Neuron (in vitro differentiated cells): ENCODE data around the gene MMD2.
"Not testable (repeated sequence)": the region's sequence is repeated elsewhere in the genome, so short reads cannot be mapped to it uniquely, and the experiment has no call there.

Source experiments
- H2AFZ ChIP-seq: one replicate; pipeline ENCODE4 v1.6.1; 2013; ENCODE audit warnings: low read depth, mild to moderate bottlenecking, inconsistent platforms, low read length, moderate library complexity
- H3K27me3 ChIP-seq: one replicate; pipeline ENCODE4 v1.6.1; 2013; ENCODE audit warnings: low read length; ENCODE audit not compliant: insufficient read depth
- H3K36me3 ChIP-seq: one replicate; pipeline ENCODE4 v1.6.1; 2013; ENCODE audit warnings: low read length; ENCODE audit not compliant: insufficient read depth
- H3K4me1 ChIP-seq: one replicate; pipeline ENCODE4 v1.6.1; 2013; ENCODE audit warnings: low read length; ENCODE audit not compliant: insufficient read depth
- H3K4me3 ChIP-seq: 2 replicates; pipeline ENCODE4 v1.5.1; 2013; ENCODE audit warnings: mild to moderate bottlenecking, low read length, moderate library complexity
- H3K9me3 ChIP-seq: one replicate; pipeline ENCODE4 v1.6.1; 2013; ENCODE audit warnings: low read length

The MMD2 gene, protein sequence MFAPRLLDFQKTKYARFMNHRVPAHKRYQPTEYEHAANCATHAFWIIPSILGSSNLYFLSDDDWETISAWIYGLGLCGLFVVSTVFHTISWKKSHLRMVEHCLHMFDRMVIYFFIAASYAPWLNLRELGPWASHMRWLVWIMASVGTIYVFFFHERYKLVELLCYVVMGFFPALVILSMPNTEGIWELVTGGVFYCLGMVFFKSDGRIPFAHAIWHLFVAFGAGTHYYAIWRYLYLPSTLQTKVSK

DNA sequence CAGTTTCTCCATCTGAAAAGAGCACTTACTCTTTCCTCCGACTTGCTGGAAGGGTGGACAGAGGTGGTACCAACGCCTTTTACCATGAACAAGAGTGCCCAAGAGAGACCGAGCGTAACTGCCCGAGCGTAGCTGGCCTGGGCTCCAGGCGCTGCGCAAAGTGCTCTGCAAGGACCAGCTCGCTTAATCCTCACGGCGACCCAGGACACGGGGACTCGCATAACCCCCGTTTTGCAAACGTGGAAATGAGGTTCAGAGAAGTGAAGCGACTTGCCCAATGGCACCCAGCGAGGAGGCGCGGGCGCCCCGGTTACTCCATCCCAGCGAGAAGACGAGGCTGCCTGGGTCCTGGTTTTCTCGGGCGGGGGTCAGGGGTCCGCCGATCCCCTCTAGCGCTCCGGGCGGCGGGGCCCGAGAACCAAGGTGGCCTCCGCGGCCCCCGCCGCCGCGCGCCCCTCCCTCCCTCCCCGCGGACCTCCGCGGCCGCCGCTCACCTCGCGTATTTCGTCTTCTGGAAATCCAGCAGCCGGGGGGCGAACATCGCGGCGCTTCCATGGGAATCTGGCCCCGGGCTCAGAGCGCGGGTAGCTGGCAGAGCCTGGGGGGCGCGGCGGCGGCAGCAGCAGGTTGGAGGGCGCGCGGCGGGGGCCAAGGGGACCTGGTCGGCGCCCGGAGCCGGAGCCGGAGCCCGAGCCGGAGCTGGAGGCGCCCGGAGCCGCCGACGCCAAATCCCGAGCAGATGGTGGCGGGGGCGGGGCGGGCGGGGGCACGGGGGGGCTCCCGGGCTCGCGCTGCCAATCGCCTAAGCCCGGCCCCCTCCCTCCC, at the start of gene MMD2:
TSS of gene MMD2 (minus strand) at position 711 of the 825 bp plus-strand sequence. CDS start at position 541, 170 bp downstream.
- Histone ChIP-seq H3K9me3 (no peaks in the 10 kb centered on the region), H3K4me3 (peak within 1 kb of the TSS; percentile 20), H2AFZ (no peak within 1 kb of the TSS), H3K27me3 (peaks cover 19% of the 10 kb centered on the region), H3K36me3 (no peaks in the 10 kb centered on the region), H3K4me1 (peaks cover 8% of the 10 kb centered on the region)

DNA sequence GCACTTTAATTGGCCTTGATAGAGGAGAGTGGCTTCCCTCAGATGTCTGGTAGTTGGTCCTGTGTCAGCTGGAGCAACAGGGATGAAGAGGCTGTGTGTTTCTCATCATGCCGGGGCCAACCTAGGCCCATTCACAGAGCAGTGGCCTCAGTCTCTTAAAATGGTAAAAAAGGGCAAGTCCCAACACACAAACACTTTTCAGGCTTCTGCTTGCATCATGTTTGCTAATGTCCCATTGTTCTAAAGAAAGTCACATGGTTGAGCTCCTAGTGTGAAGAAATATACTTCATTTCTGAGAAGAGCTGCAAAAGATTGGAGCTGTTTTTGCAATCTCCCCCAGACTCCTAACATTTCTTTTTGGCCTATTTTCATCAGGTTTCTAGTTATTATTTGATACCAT, 46.1 kb upstream of the MMD2 start:
- Histone ChIP-seq H3K4me1 (no peaks in the 10 kb centered on the region), H2AFZ (no peak overlapping the region), H3K4me3 (no peak overlapping the region), H3K9me3 (peaks cover 2% of the 10 kb centered on the region), H3K36me3 (peaks cover 8% of the 10 kb centered on the region), H3K27me3 (no peaks in the 10 kb centered on the region)

GRCh38 chr7:5001911-5002310, 42.9 kb upstream of the MMD2 start:
- Histone ChIP-seq H3K27me3 (no peaks in the 10 kb centered on the region), H3K4me1 (no peaks in the 10 kb centered on the region), H3K9me3 (no peaks in the 10 kb centered on the region), H2AFZ (no peak overlapping the region), H3K4me3 (no peak overlapping the region), H3K36me3 (peaks cover 24% of the 10 kb centered on the region)

DNA sequence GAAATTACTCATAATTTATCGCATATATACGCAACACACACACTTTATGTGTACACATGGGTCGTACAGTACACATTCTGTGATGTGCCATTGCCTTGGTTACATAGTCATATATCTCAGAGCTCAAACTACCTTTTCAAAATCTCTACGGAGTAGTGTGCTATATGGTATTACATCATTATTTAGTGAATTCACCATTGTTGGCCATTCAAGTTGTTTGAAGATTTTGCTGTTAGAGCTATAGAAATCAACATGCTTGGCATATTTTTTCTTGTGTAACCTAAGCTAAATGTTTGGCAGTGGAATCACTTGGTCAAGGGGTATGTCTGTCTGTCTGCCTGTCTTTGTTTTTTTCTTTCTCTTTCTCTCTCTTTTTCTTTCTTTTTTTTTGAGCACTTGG, 42.0 kb upstream of the MMD2 start:
- Histone ChIP-seq H2AFZ (no peak overlapping the region), H3K27me3 (no peaks in the 10 kb centered on the region)

DNA sequence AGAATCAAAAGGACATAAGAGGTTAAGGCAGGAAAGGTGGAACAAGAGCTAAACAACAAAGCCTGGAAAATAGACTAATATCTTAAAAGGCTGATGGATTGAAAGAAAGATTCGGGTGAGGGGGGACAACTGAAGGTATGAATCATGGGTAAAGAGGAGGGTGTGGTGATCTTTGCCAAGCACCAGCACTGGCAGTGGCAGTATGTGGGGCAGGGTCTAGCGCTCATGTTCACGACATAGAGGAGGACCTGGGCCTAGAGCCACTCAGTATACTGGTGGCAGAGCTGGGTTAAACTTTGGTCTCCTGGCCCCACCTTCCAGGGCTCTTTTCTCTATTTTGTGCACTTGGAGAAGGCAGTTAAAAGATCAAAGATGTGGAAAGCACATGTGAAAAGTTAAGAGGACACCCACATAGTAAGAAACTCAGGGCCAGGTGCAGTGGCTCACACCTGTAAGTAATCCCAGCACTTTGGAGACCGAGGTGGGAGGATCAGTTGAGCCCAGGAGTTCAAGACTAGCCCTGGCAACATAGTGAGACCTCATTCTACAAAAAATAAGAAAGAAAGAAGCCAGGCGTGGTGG, 40.5 kb upstream of the MMD2 start:
- Histone ChIP-seq H3K36me3 (peaks cover 38% of the 10 kb centered on the region), H2AFZ (no peak overlapping the region), H3K4me1 (no peaks in the 10 kb centered on the region), H3K27me3 (no peaks in the 10 kb centered on the region), H3K9me3 (no peaks in the 10 kb centered on the region), H3K4me3 (no peak overlapping the region)

More for the DNA sequence above, 42.0 kb upstream of the MMD2 start:
- H3K4me3 ChIP-seq, result no peak overlapping the region
- no peaks in the 10 kb centered on the region for H3K4me1 ChIP-seq
- H3K9me3 ChIP-seq, result no peaks in the 10 kb centered on the region
- H3K36me3 ChIP-seq, result peaks cover 30% of the 10 kb centered on the region

DNA sequence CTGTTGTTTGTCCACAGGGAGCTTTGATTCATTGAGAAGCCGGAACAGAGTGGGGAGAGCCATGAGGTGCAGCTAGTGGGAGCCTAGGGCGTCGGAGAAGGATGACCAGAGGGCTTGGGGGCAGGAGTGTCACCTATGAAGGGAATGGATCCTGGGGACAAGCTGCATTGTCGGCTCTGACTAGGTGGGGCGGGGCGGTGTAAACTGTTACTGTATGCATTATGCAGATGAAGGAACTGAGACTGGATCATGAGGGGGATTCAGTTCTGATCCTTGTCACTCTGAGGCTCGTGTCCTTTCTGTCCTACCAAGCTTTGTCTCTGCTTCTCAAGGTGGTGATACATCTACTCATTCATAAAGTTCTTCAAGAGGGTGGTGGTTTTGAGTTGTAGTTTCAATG, 39.9 kb upstream of the MMD2 start:
- Histone ChIP-seq H2AFZ (no peak overlapping the region), H3K4me1 (no peaks in the 10 kb centered on the region), H3K36me3 (peaks cover 40% of the 10 kb centered on the region), H3K9me3 (no peaks in the 10 kb centered on the region), H3K4me3 (no peak overlapping the region), H3K27me3 (no peaks in the 10 kb centered on the region)

DNA sequence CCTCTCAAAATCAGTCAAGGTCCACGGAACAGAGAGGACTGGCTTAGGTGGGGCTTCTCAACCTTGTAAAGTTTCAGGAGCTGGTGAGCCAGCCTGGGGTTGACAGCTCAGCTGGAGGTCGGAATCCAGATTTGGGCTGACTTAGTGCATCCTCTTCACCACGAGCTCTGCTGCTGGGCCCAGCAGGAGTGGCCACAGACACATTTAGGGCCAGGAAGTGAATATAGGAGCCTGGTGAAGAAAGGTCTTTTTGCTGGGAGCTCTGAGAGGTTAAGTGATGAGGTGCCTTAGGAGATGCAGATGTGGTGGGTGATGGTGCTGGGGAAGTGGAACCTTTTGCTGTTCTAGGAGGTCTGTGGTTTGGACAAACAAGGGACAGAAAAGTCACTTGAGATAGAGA, 39.3 kb upstream of the MMD2 start:
- Histone ChIP-seq H3K9me3 (no peaks in the 10 kb centered on the region), H2AFZ (no peak overlapping the region), H3K4me3 (no peak overlapping the region), H3K36me3 (peaks cover 44% of the 10 kb centered on the region), H3K27me3 (no peaks in the 10 kb centered on the region), H3K4me1 (no peaks in the 10 kb centered on the region)

- Histone ChIP-seq H3K4me1 (no peaks in the 10 kb centered on the region), H2AFZ (no peak overlapping the region), H3K36me3 (peaks cover 57% of the 10 kb centered on the region), H3K9me3 (no peaks in the 10 kb centered on the region), H3K4me3 (no peak overlapping the region), H3K27me3 (no peaks in the 10 kb centered on the region)
Observed at GRCh38 chr7:4996696-4997222, 37.8 kb upstream of the MMD2 start.

GRCh38 chr7:4995429-4995969, 36.5 kb upstream of the MMD2 start:
- Histone ChIP-seq H2AFZ (no peak overlapping the region), H3K4me3 (no peak overlapping the region), H3K9me3 (no peaks in the 10 kb centered on the region), H3K4me1 (no peaks in the 10 kb centered on the region), H3K36me3 (peaks cover 63% of the 10 kb centered on the region), H3K27me3 (no peaks in the 10 kb centered on the region)

DNA sequence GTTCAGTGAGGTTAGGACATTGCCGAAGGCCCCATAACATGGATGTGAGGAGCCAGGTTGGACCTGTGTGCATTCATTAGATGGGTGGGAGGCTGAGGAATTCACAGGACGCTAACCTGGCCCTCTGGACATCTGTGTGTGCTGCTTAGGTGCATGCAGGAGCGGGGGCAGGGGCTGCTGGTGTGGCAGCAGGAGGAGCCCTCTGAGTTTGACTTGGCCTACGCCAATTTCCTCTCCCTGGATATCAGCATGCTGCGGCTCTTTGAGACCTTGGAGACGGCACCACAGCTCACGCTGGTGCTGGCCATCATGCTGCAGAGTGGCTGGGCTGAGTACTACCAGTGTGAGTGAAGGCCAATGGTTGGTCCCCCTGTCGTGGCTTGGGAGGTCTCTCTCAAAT, 34.5 kb upstream of the MMD2 start:
- Histone ChIP-seq H3K36me3 (peaks cover 69% of the 10 kb centered on the region), H3K27me3 (no peaks in the 10 kb centered on the region)

GRCh38 chr7:4982741-4983140, 23.8 kb upstream of the MMD2 start:
- H2AFZ ChIP-seq, H3K9me3 ChIP-seq, H3K27me3 ChIP-seq, H3K4me1 ChIP-seq, H3K4me3 ChIP-seq: not testable (repeated sequence)
- peaks cover 45% of the 10 kb centered on the region for H3K36me3 ChIP-seq

More for the DNA sequence above, 34.5 kb upstream of the MMD2 start:
- Histone ChIP-seq H3K9me3 (no peaks in the 10 kb centered on the region), H3K4me1 (no peaks in the 10 kb centered on the region), H2AFZ (no peak overlapping the region), H3K4me3 (no peak overlapping the region)

DNA sequence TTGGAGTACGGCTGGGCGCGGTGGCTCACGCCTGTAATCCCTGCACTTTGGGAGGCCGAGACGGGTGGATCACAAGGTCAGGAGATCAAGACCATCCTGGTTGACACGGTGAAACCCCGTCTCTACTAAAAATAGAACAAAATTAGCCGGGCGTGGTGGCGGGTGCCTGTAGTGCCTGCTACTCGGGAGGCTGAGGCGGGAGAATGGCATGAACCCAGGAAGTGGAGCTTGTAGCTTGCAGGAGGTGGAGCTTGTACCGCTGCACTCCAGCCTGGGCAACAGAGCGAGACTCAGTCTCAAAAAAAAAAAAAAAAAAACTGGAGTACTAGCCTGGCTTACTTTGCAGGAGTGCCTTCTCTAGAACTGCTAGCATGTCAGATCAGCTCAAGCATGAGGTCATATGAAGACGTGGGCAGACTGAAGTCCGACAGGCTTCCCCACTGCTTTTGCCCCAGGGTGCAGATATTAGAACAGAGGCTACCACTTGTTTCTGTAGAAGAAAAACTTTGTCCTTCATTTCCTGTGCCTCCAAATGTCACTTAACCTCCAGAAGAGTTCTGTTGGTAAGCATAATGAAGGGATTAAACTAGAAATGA, 22.4 kb upstream of the MMD2 start:
- H2AFZ ChIP-seq, H3K4me3 ChIP-seq, H3K4me1 ChIP-seq, H3K9me3 ChIP-seq, H3K27me3 ChIP-seq: not testable (repeated sequence)
- H3K36me3 ChIP-seq, result peaks cover 49% of the 10 kb centered on the region

DNA sequence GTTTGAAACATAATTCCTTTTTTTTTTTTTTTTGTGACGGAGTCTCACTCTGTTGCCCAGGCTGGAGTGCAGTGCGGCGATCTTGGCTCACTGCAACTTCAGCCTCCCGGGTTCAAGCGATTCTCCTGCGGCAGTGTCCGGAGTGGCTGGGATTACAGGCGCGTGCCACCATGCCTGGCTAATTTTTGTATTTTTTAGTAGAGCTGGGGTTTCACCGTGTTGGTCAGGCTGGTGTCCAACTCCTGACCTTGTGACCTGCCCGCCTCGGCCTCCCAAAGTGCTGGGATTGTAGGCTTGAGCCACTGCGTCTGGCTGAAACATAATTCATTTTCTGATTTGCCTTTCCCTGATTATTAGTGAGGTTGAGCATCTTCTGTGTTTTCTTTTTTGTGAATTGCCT, 16.6 kb upstream of the MMD2 start:
- Histone ChIP-seq H3K4me3 (peak overlapping the region; percentile 91), H3K36me3 (peaks cover 34% of the 10 kb centered on the region)
- not testable (repeated sequence) for H3K4me1 ChIP-seq, H3K27me3 ChIP-seq, H2AFZ ChIP-seq, H3K9me3 ChIP-seq
